COLO829 (cell line): ENCODE results near the gene DNAJC5G.
"Not testable (repeated sequence)": the region's sequence is repeated elsewhere in the genome, so short reads cannot be mapped to it uniquely, and the experiment has no call there.

ENCODE experiments used
- DNase-seq: peaks from one replicate; pipeline ENCODE4 v3.0.0; 2012; ENCODE audit warnings: low spot score

DNAJC5G gene

GRCh38 chr2:27255187-27255586, 20.0 kb upstream of the DNAJC5G start:
- no peak for DNase-seq

GRCh38 chr2:27255660-27256059, 19.6 kb upstream of the DNAJC5G start:
- no peak for DNase-seq

- DNase-seq = no peak
These were observed 18.3 kb upstream of the DNAJC5G start for GRCh38 chr2:27256855-27257454.

GRCh38 chr2:27258051-27258450, 17.2 kb upstream of the DNAJC5G start:
- no peak for DNase-seq

GRCh38 chr2:27261241-27261925, 13.8 kb upstream of the DNAJC5G start:
- no peak for DNase-seq

GRCh38 chr2:27261926-27262298, 13.3 kb upstream of the DNAJC5G start:
- DNase-seq = no peak

- DNase-seq = no peak
These were observed 12.6 kb upstream of the DNAJC5G start, which contains the start of gene SLC30A3 for GRCh38 chr2:27262379-27263286. Gene SLC30A3, minus strand, starts transcription at chr2:27263047. Its CDS starts 141 bp downstream, at chr2:27262906.

- no peak for DNase-seq
These were observed 11.7 kb upstream of the DNAJC5G start for GRCh38 chr2:27263287-27264252.

- DNase-seq = no peak
These were observed 10.9 kb upstream of the DNAJC5G start for GRCh38 chr2:27264253-27264752.

GRCh38 chr2:27264753-27265535, 10.3 kb upstream of the DNAJC5G start:
- DNase-seq = no peak

GRCh38 chr2:27265536-27265870, 9.7 kb upstream of the DNAJC5G start:
- no peak for DNase-seq

- not testable (repeated sequence) for DNase-seq
These were observed 6.9 kb upstream of the DNAJC5G start for GRCh38 chr2:27268296-27268695.

- no peak for DNase-seq
These were observed 5.1 kb upstream of the DNAJC5G start for GRCh38 chr2:27270131-27270530.

GRCh38 chr2:27270670-27271069, 4.6 kb upstream of the DNAJC5G start:
- no peak for DNase-seq

- no peak for DNase-seq
These were observed 3.4 kb upstream of the DNAJC5G start for GRCh38 chr2:27271631-27272340.

GRCh38 chr2:27272537-27273522, 2.4 kb upstream of the DNAJC5G start:
- not testable (repeated sequence) for DNase-seq

- no peak for DNase-seq
These were observed 2.8 kb downstream of the DNAJC5G start for GRCh38 chr2:27278010-27278409.

- no peak for DNase-seq
These were observed 5.6 kb downstream of the DNAJC5G start for GRCh38 chr2:27280826-27281225.

- DNase-seq = no peak
These were observed 6.2 kb downstream of the DNAJC5G start for GRCh38 chr2:27281442-27281841.
